NCI-H524 (cell line): ENCODE data around the gene MTMR8.
"Not testable (repeated sequence)": the region's sequence is repeated elsewhere in the genome, so short reads cannot be mapped to it uniquely, and the experiment has no call there.

Source experiments
- DNase-seq, 2 experiments: peaks; one replicate each; lab custom pipeline; 2025; lab: John Stamatoyannopoulos, UW

MTMR8 gene

GRCh38 chrX:64394874-64395567 is at the start of gene MTMR8:
Gene MTMR8, minus strand, starts transcription at chrX:64395452. Its CDS starts 89 bp downstream, at chrX:64395363.
- peak; percentile 84 to 90 for DNase-seq

- no peak for DNase-seq
Observed at GRCh38 chrX:64439551-64439950, 44.3 kb upstream of the MTMR8 start.

DNA sequence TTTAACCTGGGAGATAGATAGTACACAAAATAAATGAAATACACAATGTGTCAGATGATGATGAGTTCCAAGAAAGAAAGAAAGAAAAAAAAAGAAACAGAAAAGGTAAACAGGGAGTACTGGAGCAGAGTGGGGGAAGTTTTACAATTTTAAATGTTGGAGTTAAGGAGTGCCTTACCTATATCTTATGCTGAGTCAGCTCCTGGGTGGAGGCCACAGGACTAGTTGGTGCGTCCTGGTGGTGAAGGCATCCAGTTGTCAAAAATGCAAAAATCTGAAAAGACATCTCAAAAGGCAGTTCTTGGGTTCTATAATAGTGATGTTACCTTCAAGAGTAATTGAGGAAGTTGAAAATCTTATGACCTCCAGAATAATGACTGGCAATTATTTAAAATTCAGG is 42.4 kb upstream of the MTMR8 start:
- no peak for DNase-seq

GRCh38 chrX:64437218-64437617 is 42.0 kb upstream of the MTMR8 start:
- no peak for DNase-seq

DNA sequence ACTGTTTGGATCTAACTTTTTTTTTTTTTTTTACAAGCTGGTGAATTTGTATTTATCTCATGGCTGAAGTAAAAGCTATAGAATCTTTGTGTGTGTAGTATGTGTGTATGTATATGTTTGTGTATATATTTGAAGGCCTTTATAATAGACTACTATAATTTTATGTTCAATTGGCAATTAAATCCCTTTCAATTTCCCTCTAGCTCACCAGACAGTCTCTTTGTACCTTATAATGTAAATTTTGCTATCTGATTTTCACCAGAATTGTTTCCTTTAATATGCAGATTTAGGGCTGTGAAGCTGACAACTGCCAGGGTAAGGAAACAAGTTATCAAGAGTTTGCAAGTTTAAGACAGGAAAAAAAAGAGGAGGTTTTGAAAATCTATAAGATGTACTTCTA is 33.1 kb upstream of the MTMR8 start:
- no peak for DNase-seq

- no peak for DNase-seq
Observed at GRCh38 chrX:64427787-64428186, 32.5 kb upstream of the MTMR8 start.

DNA sequence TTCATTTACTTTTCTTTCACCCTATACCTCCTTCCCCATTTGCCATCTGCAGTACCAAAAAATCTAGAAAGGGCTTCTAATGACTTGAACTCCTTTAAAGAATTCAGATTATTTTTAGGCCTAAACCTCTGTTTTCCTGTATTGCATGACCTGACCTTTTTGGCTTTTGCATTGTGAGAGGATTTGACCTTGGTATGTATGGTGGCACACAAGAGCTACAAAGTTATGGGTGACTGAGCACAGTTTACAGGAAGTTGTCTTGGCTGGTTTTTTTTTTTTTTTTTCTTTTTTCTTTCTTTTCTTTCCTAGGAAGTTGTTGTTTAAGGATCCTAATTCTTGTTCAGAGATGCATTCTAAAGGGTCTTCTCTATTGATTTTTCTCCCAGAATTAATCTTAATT is 32.0 kb upstream of the MTMR8 start:
- DNase-seq = no peak

GRCh38 chrX:64409730-64410129 is 14.5 kb upstream of the MTMR8 start:
- not testable (repeated sequence) for DNase-seq

- DNase-seq = no peak
Observed at GRCh38 chrX:64398088-64398487, 2.8 kb upstream of the MTMR8 start.

DNA sequence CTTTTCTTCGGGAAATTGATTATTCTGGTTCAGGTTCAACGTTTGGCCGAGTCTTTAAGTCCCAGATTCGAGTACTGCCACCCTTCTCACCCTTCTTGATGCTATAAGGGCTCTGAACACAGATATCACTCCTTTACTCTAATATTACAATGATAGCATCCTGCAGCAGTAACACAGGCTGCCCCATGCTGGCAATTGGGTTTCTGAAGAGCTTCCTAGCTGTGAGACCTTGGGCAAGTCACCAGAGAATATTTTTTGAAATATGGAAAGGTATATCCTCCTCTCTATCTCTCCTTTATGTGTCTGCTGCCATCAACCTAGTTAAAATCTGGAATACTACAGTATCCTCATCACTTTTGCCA is 297 bp upstream of the MTMR8 start:
- no peak for DNase-seq

DNA sequence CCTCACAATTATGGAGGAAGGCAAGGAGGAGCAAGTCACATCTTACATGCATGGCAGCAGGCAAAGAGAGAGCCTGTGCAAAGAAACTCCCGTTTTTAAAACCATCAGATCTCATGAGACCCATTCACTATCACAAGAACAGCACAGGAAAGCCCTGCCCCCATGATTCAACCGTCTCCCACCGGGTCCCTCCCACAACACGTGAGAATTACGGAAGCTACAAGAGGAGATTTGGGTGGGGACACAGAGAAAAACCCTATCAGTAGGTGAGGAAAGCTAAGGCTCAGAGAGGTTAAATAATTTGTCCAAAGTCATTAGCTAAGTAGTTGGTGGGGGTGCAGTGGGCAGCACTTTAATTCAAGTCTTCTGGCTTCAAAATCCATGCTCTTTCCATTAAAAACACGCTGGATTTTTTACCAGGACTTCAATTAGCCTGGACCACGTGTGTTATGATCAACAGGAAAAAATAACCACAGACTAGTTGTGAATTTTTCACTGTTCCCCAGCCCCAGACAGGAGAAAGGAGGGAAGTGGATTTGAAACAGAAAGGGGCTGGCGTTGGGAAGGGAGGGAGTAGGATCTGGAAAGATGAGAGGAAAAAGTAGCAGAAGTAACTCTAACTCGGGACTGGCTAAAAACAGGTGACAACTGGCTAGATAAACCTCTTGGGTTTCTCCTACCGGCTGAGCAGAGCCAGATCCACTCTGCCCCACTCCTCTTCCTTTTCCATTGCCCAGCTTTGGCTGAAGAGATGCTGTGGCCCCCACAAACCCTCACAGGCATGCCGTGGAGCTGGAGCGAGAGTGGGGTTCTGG is 986 bp downstream of the MTMR8 start:
- DNase-seq = peak in 1 of 2 experiments; percentile 34

DNA sequence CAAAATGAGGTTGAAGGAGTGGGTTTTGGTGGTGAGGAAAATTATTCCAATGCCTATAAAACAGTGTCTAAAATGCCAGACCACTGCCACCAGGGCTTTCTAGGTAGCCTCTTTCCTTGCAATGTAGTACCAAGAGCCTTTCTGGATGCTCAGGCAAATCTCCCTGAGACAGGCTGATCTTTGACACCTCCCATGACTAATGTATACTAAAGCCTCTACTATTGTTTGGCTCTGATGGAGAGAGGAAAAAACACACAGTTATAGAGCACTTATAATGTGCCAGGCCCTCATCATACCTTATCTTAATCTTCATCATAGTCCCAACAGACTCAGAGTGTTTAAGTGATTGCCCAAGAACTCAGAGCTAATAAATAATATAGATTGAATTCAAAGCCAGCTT is 5.8 kb downstream of the MTMR8 start:
- no peak for DNase-seq

DNA sequence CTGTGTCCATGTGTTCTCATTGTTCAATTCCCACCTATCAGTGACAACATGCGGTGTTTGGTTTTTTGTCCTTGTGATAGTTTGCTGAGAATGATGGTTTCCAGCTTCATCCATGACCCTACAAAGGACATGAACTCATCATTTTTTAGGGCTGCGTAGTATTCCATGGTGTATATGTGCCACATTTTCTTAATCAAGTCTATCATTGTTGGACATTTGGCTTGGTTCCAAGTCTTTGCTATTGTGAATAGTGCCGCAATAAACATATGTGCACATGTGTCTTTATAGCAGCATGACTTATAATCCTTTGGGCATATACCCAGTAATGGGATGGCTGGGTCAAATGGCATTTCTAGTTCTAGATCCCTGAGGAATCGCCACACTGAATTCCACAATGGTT is 14.5 kb downstream of the MTMR8 start:
- not testable (repeated sequence) for DNase-seq

GRCh38 chrX:64379924-64380323 is 15.3 kb downstream of the MTMR8 start:
- DNase-seq = no peak

DNA sequence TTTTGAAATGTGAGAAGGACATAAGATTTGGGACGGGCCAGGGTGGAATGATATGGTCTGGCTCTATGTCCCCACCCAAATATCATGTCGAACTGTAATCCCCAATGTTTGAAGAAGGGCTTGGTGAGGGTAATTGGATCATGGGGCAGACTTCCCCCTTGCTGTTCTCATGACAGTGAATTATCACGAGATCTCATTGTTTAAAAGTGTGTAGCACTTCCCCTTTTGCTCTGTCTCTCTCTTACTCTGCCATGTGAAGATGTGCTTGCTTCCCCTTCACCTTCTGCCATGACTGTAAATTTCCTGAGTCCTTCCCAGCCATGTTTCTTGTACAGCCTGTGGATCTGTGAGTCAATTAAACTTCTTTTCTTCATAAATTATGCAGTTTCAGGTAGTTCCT is 17.5 kb downstream of the MTMR8 start:
- DNase-seq = no peak

DNA sequence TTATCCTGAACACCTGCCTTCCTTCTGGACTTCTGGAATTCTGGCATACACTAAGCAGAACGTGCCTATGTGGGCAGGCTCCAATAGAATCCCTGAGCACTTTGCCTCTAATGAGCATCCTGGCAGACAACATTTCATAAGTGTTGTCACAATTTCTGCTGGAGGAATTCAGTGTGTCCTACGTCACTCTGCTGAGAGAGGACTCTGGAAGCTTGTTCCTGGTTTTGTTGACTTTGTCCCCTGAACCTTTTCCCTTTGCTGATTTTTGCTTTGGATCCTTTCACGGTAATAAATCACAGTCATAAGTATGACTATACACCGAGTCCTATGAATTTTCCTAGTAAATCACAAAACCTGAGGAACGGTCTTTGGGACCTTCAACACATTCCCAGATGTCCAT is 43.2 kb downstream of the MTMR8 start:
- no peak for DNase-seq

DNA sequence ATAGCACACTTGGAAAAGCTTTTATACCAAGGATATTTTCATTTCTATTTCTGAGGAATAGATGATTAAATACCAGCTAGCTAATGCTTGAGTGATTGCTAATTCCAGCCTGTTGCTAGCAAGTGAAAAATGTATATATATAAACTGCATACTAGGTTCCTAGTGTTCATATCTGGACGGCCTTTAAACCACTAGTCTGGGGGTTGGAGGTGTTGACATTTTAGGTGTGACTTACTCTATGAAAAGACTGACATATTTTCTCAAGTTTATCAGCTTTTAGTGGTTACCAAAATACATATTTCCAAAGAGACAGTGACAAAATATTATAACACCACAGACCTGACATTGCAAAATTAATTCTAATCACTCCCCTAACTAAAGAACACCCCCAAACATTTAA is 44.7 kb downstream of the MTMR8 start:
- DNase-seq = no peak

DNA sequence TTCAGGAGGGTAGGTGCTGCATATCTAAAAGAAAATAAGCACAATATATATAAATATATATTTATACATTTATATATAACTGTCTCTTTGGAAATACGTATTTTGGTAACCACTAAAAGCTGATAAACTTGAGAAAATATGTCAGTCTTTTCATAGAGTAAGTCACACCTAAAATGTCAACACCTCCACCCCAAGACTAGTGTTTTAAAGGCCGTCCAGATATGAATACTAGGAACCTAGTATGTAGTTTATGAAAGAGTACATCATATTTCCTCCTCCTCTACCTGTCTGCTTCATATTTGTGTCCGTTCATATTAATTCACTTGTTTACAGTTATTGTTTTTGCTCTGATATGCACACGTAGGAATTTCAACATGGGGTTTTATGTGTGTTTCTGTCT is 45.2 kb downstream of the MTMR8 start:
- DNase-seq = no peak

GRCh38 chrX:64342811-64343210 is 52.4 kb downstream of the MTMR8 start:
- DNase-seq = no peak

DNA sequence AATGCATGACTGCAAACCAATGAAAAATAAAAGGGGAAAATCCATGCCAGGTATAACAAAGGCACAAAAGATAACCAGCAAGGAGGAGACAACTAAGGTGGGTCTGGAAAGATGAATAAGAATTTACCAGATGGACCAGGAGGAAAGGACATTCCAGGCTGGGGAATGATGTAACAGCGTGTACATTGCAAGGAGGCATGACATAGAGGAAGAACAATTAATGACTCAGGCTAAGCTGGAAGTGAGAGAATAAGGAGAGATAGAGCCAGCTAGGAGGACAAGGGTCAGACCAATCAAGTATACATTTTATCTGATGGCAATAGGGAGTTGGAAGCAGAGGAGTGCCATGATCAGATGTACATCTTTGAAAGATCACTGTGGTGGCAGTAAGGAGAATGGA is 57.0 kb downstream of the MTMR8 start:
- DNase-seq = no peak

DNA sequence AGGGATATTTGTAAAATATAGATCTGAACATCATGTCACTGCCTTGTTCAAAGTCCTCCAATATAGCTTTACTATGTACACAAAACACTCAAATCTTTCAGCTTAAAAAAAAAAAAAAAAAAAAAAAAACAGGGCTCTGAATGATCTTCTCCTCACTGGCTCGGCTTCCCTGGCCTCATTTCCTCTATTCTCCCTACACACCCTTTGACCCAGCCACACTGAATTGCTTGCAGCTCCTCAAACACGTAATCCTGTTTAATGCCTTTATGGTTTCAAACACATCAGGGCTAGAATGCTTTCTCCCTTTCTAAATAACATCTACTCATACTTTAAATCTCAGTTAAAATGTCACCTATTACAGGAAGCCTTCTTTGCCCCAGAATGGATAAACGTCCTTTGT is 60.8 kb downstream of the MTMR8 start:
- no peak for DNase-seq

GRCh38 chrX:64330284-64330683 is 65.0 kb downstream of the MTMR8 start:
- DNase-seq = no peak

DNA sequence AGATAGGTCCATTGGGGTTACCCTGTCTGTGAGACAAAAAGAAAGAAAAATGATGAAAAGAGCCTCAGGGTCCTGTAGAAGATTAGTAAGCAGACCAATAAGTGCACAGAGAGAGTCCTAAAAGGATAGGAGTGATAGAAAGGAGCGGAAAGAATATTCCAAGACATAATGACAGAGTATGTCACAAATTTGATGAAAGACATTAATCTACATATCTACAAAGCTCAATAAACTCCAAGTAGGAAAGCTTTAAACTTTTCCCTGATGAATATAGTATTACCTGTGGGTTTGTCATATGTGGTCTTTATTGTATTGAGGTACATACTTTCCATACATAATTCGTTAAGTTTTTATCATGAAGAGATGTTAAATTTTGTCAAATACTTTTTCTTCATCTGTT is 73.7 kb downstream of the MTMR8 start:
- no peak for DNase-seq

GRCh38 chrX:64313624-64314023 is 81.6 kb downstream of the MTMR8 start:
- DNase-seq = no peak
